HG03060 (cell line): ENCODE data around the gene PCARE.
"Not testable (repeated sequence)": the region's sequence is repeated elsewhere in the genome, so short reads cannot be mapped to it uniquely, and the experiment has no call there.

Source experiments
- ATAC-seq: cut with Tn5 transposase; IDR thresholded peaks from one replicate; pipeline ENCODE4 v1.9.1; 2021; ENCODE audit warnings: low read depth, moderate number of reproducible peaks; ENCODE audit not compliant: unreplicated experiment

Gene PCARE

GRCh38 chr2:29074411-29074810 lies at the start of gene PCARE:
TSS of gene PCARE (minus strand) at chr2:29074523. CDS start at chr2:29074261, 262 bp downstream.
- no peak for ATAC-seq

DNA sequence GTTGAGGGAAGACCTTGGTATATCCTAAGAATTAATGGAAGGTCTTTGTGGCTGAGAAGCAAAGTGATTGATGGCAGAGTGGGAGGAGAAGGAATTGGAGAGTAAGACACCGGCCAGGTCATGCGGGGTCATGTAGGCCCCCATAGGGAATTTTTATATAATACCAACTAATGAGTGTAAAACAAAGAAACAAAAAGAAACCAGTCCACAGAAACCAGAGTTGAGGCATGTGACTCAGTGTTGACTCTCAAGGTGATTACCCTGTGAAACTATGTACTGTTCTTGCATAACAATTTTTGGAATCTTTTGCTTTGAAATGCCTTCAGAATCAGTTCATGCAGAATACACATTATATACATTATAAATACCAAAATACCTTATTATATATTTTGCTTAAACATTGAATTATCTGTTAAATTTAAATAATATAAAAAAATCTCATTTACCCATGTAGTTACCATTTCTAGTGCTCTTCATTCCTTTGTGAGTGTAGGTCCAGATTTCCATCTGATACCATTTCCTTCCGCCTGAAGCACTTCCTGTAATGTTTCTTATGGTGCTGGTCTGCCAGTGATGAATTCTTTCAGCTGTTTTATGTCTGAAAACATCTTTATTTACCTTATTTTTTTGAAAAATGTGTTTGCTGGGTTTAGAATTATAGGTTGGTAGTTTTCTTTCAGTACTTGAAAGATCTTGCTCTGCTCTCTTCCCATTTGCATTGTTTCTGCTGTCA lies 49.5 kb upstream of the PCARE start:
- ATAC-seq, result no peak

GRCh38 chr2:29120846-29121245 lies 46.5 kb upstream of the PCARE start:
- no peak for ATAC-seq

- ATAC-seq, result no peak
These were observed 44.9 kb upstream of the PCARE start for GRCh38 chr2:29119211-29119610.

DNA sequence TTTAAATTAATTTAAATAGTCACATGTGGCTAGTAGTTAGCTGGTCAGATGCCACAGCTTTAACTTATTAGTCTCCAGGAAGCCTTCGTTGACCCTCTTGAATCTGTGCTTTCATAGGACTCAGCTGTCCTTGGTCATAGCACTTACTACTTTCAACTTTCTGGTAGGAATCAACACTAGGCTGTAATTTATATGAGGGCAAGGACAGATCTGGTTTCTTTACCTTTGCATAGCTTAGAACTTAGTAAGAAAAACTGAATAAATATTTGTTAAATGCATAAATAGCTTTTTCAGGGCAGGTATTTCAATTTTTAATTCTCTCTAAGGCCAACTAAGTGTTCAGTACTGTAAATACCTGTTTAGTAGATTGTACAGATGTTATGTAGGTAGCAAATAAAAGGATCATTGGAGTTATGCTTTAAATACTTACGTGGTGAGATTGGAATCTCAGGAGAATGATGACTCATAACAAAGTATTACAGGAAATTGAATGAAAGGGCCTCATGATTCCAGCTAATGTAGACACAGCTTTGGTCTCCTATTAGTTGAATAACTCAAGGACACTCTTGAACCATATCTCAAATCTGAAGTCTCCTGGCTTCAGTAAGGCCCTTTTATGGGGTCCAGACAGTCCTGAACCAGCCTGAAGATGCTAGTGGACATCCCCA lies 43.4 kb upstream of the PCARE start:
- no peak for ATAC-seq

DNA sequence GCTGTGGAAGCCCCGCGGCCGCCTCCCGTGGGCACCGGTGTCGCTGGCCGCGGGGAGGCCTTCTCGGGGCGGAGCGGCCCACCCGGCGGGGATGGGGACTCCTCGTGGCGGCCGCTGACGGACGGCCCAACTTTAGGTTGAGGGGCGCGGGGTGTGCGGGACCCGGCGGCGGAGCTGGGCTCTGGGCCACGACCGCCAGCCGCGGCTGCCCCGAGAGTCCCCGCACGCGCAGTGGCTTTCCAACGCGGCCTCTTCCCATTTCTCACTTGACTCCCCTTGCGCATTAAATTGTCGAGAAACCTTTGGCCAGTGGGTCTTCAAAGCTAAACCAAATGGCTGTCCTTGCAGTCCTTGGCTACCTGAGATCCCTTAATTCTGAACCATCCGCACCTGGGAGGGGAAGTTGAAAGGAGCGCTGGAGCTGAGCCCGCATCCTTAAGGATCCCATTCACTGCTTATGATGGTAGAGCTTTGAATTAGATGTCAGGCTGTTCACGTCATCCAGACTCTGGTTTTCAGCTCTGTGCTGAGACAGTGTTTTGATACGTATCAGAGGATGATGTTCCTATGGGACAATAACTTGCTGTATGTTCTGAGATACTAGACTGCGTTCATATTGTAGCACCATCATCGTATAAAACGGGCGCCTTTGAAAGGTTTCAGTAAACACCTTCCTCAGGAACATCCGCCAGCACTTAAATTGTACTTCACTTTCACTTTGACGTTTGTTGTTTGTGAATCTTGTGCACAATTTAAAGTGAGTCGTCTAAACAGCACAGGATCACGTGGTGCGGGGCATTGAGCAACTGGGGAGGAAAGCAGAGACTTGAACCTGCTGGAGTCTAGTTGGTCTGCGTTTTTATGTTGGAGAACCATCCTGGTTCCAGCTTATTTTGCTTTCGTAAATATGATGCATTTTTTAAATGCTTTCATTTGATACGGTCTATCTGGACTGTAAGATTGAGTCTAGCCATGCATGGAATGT lies 41.8 kb upstream of the PCARE start:
- ATAC-seq, result peak; percentile 30

DNA sequence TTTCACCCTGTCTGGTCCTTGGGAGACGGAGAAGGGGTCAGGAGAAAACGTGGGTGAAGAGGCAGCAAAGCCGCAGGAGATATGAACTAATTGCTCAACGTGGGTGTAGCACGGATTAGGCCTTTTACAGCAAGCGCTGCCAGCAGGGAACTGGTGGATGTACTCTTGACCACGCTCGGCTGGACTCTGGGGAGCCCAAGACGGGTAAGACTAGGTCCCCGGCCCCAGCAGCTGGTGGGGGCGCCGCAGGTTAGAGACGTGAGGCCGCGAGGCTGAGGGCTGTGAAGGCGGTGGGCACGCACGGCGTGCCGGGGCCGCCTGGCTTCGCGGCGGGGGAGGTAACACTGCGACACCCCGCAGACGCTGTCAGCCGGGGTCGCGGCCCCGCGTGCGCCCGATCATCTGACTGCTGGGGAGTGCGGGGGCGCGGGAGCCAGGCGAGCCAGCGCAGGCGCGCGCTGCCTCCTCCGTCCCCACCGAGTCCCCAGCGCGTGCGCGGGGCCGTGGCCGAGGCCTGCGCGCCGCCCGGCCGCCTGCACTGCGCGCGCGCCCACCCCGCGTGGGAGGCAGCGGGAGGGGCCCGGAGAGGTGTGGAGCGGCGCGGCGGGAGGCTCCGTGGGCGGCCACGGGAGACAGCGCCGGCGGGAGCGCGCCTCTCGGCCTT lies 40.8 kb upstream of the PCARE start, which contains the start of gene CLIP4:
TSS of gene CLIP4 (plus strand) at position 470 of the 664 bp plus-strand sequence. CDS start 5,974 bp downstream, outside the sequence.
- ATAC-seq, result no peak

DNA sequence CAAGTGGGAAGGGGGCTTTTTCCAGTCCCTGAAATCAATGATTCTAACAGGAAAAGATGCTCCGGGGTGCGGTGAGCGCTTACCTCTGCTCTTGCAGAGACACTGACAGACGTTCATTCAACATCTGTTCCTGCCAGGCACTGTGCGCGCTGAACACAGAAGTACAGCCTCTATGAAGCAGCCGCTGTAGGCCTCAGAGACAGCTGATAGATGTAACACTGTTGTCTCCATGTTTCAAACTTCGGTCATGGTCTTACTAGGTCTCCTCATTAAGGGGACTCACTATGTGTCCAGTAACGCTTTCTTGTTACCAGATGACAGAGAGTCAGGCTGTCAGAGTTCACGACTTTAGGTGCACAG lies 40.2 kb upstream of the PCARE start:
- ATAC-seq, result no peak

DNA sequence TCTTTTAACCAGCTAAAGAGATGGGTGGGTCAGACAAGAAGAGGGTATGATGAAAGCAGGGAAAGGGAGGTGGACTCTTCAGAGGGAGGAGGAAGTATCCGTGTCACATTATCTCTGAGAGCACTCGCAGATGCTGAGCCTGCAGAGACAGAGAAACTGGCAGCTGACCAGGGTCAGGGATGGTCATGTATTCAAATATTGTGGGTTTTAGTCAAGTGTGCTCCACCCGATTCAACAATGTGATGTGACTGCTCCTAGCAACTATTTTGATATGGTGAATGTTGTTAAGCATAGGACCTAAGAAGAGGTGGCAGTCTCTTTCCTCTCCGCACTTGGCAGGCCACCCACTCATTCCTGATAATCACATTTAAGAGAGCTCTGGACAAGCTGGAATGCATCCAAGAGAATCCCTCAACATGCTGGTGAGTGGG lies 39.6 kb upstream of the PCARE start:
- no peak for ATAC-seq

GRCh38 chr2:29113027-29113686 lies 38.8 kb upstream of the PCARE start:
- no peak for ATAC-seq

GRCh38 chr2:29112379-29112778 lies 38.1 kb upstream of the PCARE start:
- ATAC-seq, result no peak

- peak; percentile 45 for ATAC-seq
These were observed 36.7 kb upstream of the PCARE start for GRCh38 chr2:29110916-29111535.

- no peak for ATAC-seq
These were observed 34.9 kb upstream of the PCARE start for GRCh38 chr2:29109246-29109645.

- ATAC-seq, result no peak
These were observed 33.9 kb upstream of the PCARE start for GRCh38 chr2:29108225-29108624.

GRCh38 chr2:29107547-29107946 lies 33.2 kb upstream of the PCARE start:
- not testable (repeated sequence) for ATAC-seq

DNA sequence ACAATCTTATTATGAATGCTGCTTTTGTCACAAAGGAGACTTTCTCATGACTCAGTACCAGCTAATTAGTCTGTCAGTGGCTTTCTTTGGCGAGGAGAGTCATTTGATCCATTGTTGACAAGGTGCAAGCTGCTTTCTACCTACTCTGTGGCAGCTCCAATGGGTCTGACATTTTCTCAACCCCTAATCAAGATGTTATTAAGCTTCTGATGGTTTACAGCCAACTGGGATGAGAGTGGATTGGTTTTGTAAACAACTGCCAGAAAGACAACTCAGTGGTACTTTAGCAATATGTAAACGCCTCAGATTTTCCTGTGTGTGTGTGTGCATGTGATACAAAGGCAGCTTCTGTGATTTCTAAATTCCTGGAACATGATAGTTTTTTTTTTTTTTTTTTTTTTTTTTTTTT lies 32.7 kb upstream of the PCARE start:
- no peak for ATAC-seq

GRCh38 chr2:29106256-29106655 lies 31.9 kb upstream of the PCARE start:
- ATAC-seq, result no peak

- no peak for ATAC-seq
These were observed 31.1 kb upstream of the PCARE start for GRCh38 chr2:29105375-29105774.

DNA sequence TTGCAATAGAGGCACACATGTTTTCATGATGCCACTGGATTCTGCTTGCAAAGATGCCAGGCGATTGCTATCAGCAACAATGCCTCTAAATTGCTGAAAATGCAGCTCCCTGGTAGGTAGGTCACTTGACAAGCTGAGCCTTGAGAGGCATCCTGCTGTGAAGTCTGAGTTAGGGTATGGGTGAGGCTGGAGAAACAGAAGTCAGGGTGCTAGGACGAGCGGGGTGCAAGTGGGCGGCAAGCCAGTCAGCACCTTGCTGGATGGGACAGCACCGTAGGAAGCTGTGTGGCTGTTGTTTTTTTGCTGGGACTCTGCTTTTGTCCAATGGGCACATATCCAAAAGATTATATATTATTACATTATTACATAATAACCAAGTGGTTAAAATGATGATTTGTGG lies 30.4 kb upstream of the PCARE start:
- ATAC-seq, result no peak
